ENCODE measurements around the gene SLC7A9. TPM values are rescaled to one million over a fixed set of nuclear protein-coding genes. Genes with fewer than 3 reads are reported as not detected.

Gene SLC7A9
- total RNA-seq = under 1 TPM in 1 of 2 experiments, not detected in 1; 0.14 TPM

- ChIA-PET CTCF (interaction anchor here (0.6 kb wide), 1 partner anchor 17 kb away, joined by 3 read pairs; no protein-coding TSS in a partner anchor), POLR2A (interaction anchor here (0.6 kb wide), 1 partner anchor 14 kb away, joined by 6 read pairs; no protein-coding TSS in a partner anchor)
- no peaks in the 10 kb centered on the region for H3K27me3 Mint-ChIP-seq
- no peaks in the 10 kb centered on the region for H3K9me3 Mint-ChIP-seq (ENCODE audit: low read depth)
- no peak within 1 kb of the TSS for H3K27ac Mint-ChIP-seq
- ATAC-seq (no peak), DNase-seq (no peak)
- intact Hi-C loops (cut with DNase I, micrococcal nuclease) = no loop called here
- H3K4me3 Mint-ChIP-seq = no peak within 1 kb of the TSS
- peaks cover 3% of the 10 kb centered on the region for H3K4me1 Mint-ChIP-seq
- no peaks in the 10 kb centered on the region for H3K36me3 Mint-ChIP-seq (ENCODE audit: low read depth)
Measured at GRCh38 chr19:32869369-32869965, at the start of gene SLC7A9. Gene SLC7A9 (minus strand): TSS chr19:32869767. CDS start chr19:32868534, 1,233 bp downstream.

DNA sequence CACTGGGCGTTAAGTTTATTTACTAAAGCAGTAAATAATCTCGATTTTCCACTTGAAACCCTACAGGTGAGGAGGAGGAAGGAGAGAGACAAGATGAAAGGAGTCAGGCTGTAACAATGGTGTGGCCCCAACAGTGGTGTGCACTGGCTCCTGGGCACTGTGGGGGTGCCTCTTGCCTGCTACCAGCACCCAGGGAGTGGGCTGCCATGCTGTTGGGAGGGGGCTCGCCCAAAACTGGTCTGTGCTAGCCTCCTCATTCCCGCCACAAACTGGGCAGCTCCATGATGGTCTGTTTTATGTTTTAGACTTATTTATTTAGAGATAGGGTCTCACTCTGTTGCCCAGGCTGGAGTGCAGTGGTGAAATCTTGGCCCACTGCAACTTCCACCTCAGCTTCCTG, 49.8 kb upstream of the SLC7A9 start:
- ATAC-seq (no peak), DNase-seq (no peak)
- no peak overlapping the region for H3K4me3 Mint-ChIP-seq
- H3K27me3 Mint-ChIP-seq = no peaks in the 10 kb centered on the region
- H3K27ac Mint-ChIP-seq = no peak overlapping the region
- POLR2A ChIA-PET = interaction anchor here (0.6 kb wide), 1 partner anchor 229 kb away, joined by 3 read pairs; no protein-coding TSS in a partner anchor
- H3K4me1 Mint-ChIP-seq = peaks cover 7% of the 10 kb centered on the region
- CTCF ChIA-PET = interaction anchor here (0.6 kb wide), 1 partner anchor 175 kb away, joined by 3 read pairs; no protein-coding TSS in a partner anchor
- peaks cover 12% of the 10 kb centered on the region for H3K36me3 Mint-ChIP-seq (ENCODE audit: low read depth)
- intact Hi-C loops (cut with DNase I, micrococcal nuclease) = no loop called here
- no peaks in the 10 kb centered on the region for H3K9me3 Mint-ChIP-seq (ENCODE audit: low read depth)

GRCh38 chr19:32917616-32917996, 48.0 kb upstream of the SLC7A9 start:
- ATAC-seq (no peak), DNase-seq (no peak)
- intact Hi-C loops (cut with DNase I, micrococcal nuclease) = no loop called here
- ChIA-PET CTCF (no interaction called here), POLR2A (no interaction called here)
- peaks cover 7% of the 10 kb centered on the region for H3K4me1 Mint-ChIP-seq
- no peaks in the 10 kb centered on the region for H3K27me3 Mint-ChIP-seq
- H3K36me3 Mint-ChIP-seq (ENCODE audit: low read depth) = peaks cover 5% of the 10 kb centered on the region
- H3K27ac Mint-ChIP-seq = no peak overlapping the region
- no peaks in the 10 kb centered on the region for H3K9me3 Mint-ChIP-seq (ENCODE audit: low read depth)
- no peak overlapping the region for H3K4me3 Mint-ChIP-seq

GRCh38 chr19:32916969-32917615, 47.5 kb upstream of the SLC7A9 start:
- intact Hi-C loops (cut with DNase I, micrococcal nuclease) = no loop called here
- Mint-ChIP-seq H3K9me3 (ENCODE audit: low read depth) (no peaks in the 10 kb centered on the region), H3K36me3 (ENCODE audit: low read depth) (peaks cover 9% of the 10 kb centered on the region), H3K27ac (no peak overlapping the region), H3K27me3 (no peaks in the 10 kb centered on the region), H3K4me1 (peaks cover 6% of the 10 kb centered on the region), H3K4me3 (no peak overlapping the region)
- DNase-seq (no peak), ATAC-seq (no peak)
- CTCF ChIA-PET = no interaction called here
- POLR2A ChIA-PET = no interaction called here

- ChIA-PET CTCF (interaction anchor here (0.6 kb wide), 1 partner anchor 246 kb away, joined by 3 read pairs; no protein-coding TSS in a partner anchor), POLR2A (no interaction called here)
- Mint-ChIP-seq H3K4me3 (no peak overlapping the region), H3K9me3 (ENCODE audit: low read depth) (no peaks in the 10 kb centered on the region), H3K27me3 (no peaks in the 10 kb centered on the region), H3K27ac (no peak overlapping the region), H3K4me1 (no peaks in the 10 kb centered on the region), H3K36me3 (ENCODE audit: low read depth) (peaks cover 10% of the 10 kb centered on the region)
- DNase-seq (no peak), ATAC-seq (no peak)
- intact Hi-C loops (cut with DNase I, micrococcal nuclease) = no loop called here
Measured at GRCh38 chr19:32914879-32915660, 45.5 kb upstream of the SLC7A9 start.

- ChIA-PET POLR2A (no interaction called here), CTCF (interaction anchor here (0.6 kb wide), 1 partner anchor 208 kb away, joined by 3 read pairs; no protein-coding TSS in a partner anchor)
- H3K36me3 Mint-ChIP-seq (ENCODE audit: low read depth) = peaks cover 31% of the 10 kb centered on the region
- H3K4me3 Mint-ChIP-seq = no peak overlapping the region
- H3K27ac Mint-ChIP-seq = no peak overlapping the region
- DNase-seq (no peak), ATAC-seq (no peak)
- intact Hi-C loops (cut with DNase I, micrococcal nuclease) = no loop called here
- no peaks in the 10 kb centered on the region for H3K9me3 Mint-ChIP-seq (ENCODE audit: low read depth)
- H3K4me1 Mint-ChIP-seq = no peaks in the 10 kb centered on the region
- no peaks in the 10 kb centered on the region for H3K27me3 Mint-ChIP-seq
Measured at GRCh38 chr19:32911467-32911866, 41.9 kb upstream of the SLC7A9 start.

GRCh38 chr19:32910874-32911273, 41.3 kb upstream of the SLC7A9 start:
- H3K27me3 Mint-ChIP-seq = no peaks in the 10 kb centered on the region
- intact Hi-C loops (cut with DNase I, micrococcal nuclease) = no loop called here
- ChIA-PET CTCF (interaction anchor here (0.6 kb wide), 1 partner anchor 208 kb away, joined by 3 read pairs; no protein-coding TSS in a partner anchor), POLR2A (no interaction called here)
- H3K4me3 Mint-ChIP-seq = no peak overlapping the region
- DNase-seq (no peak), ATAC-seq (no peak)
- peaks cover 2% of the 10 kb centered on the region for H3K9me3 Mint-ChIP-seq (ENCODE audit: low read depth)
- H3K36me3 Mint-ChIP-seq (ENCODE audit: low read depth) = peaks cover 37% of the 10 kb centered on the region
- no peak overlapping the region for H3K27ac Mint-ChIP-seq
- H3K4me1 Mint-ChIP-seq = no peaks in the 10 kb centered on the region

DNA sequence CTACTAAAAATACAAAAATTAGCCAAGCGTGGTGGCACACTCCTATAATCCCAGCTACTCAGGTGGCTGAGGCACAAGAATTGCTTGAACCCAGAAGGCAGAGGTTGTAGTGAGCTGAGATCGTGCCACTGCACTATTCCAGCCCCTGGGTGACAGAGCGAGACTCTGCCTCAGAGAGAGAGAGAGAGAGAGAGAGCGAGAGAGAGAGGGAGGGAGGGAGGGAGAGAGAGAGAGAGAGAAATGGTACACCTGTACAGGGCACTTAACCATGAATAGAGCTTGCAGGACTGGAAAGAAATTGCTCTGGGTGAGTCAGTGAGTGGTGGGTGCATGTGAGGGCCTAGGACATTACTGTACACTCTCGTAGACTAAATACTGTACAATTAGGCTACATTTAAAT, 40.5 kb upstream of the SLC7A9 start:
- H3K27ac Mint-ChIP-seq = no peak overlapping the region
- H3K36me3 Mint-ChIP-seq (ENCODE audit: low read depth) = peaks cover 40% of the 10 kb centered on the region
- DNase-seq (no peak), ATAC-seq (no peak)
- intact Hi-C loops (cut with DNase I, micrococcal nuclease) = no loop called here
- ChIA-PET POLR2A (interaction anchor here (0.6 kb wide), 1 partner anchor 63 kb away, joined by 11 read pairs; no protein-coding TSS in a partner anchor), CTCF (no interaction called here)
- H3K27me3 Mint-ChIP-seq = no peaks in the 10 kb centered on the region
- no peak overlapping the region for H3K4me3 Mint-ChIP-seq
- no peaks in the 10 kb centered on the region for H3K4me1 Mint-ChIP-seq
- peaks cover 4% of the 10 kb centered on the region for H3K9me3 Mint-ChIP-seq (ENCODE audit: low read depth)

DNA sequence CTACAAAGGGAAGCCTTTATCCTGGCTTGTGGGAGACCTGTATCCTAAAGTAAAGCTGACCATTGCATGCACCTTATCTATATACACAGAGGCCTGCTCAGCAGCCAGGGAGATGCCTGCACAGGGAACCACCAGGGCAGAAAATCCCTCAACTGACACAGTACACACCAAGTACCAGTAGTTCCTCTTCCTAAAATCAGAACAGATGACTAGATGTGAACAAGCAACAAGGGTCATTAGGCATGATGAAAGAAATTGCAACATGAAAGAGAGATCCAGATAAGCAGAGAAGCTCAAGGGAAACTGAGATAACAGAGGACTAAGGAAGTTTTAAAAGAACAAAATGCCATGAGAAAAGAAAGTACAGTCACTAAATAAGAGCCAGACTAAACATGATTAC, 39.7 kb upstream of the SLC7A9 start:
- Mint-ChIP-seq H3K9me3 (ENCODE audit: low read depth) (peaks cover 4% of the 10 kb centered on the region), H3K4me3 (no peak overlapping the region), H3K27ac (no peak overlapping the region), H3K36me3 (ENCODE audit: low read depth) (peaks cover 38% of the 10 kb centered on the region), H3K4me1 (no peaks in the 10 kb centered on the region), H3K27me3 (no peaks in the 10 kb centered on the region)
- POLR2A ChIA-PET = interaction anchor here (0.6 kb wide), 1 partner anchor 64 kb away, joined by 11 read pairs; no protein-coding TSS in a partner anchor
- ATAC-seq (no peak), DNase-seq (no peak)
- intact Hi-C loops (cut with DNase I, micrococcal nuclease) = no loop called here
- CTCF ChIA-PET = interaction anchor here (0.6 kb wide), 1 partner anchor 273 kb away, joined by 3 read pairs; no protein-coding TSS in a partner anchor

DNA sequence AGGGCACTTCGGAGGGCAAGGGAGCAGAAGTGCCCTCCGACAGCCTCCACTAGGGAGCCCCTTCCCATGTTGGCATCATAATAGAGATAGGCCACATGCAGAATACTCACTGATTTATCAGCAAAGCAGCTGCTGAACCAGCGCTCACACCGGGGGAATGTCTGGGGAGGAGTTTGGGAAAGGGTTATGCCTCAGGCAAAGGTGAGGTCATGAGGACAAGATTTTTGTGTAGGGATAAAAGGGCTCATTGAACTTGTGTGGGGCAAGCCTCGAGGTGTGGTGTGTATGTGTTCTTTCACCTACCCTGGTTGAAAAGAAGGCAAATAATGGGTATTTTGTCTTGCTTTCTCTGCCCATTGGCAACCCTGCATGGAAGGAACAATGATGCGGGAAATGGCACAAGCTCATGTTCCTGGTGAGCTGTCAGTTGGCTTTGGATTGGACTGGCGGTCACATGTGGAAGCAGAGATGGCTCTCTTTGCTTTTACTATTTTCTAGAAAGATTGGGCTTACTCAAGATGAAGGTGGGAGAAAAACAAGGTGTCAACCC, 39.1 kb upstream of the SLC7A9 start:
- no peak for ATAC-seq
- no peak for DNase-seq
- H3K36me3 Mint-ChIP-seq (ENCODE audit: low read depth) = peaks cover 41% of the 10 kb centered on the region
- intact Hi-C loops (cut with DNase I, micrococcal nuclease) = no loop called here
- POLR2A ChIA-PET = no interaction called here
- peaks cover 4% of the 10 kb centered on the region for H3K9me3 Mint-ChIP-seq (ENCODE audit: low read depth)
- H3K4me1 Mint-ChIP-seq = no peaks in the 10 kb centered on the region
- CTCF ChIA-PET = no interaction called here
- H3K27ac Mint-ChIP-seq = no peak overlapping the region
- H3K27me3 Mint-ChIP-seq = no peaks in the 10 kb centered on the region
- no peak overlapping the region for H3K4me3 Mint-ChIP-seq

DNA sequence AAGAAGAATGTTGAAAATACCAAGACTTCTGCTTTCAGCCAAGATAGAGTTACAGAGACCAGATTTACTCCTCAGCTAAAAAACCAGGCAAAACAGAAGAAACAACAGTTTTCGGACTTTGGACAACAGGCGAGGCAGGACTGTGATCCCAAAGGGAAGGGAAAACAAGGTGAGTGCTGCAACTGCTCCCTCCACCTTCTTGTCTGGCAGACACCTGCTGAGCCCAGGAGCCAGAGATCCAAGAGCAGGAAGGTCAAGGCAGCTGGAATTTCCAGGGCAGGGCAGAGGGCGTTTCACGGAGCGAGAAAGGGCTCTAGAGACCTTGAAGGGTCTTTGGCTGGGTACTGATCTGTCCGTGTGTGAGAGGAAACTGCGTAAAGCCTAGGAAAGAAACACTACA, 32.9 kb upstream of the SLC7A9 start:
- intact Hi-C loops (cut with DNase I, micrococcal nuclease) = no loop called here
- Mint-ChIP-seq H3K4me3 (no peak overlapping the region), H3K9me3 (ENCODE audit: low read depth) (peaks cover 4% of the 10 kb centered on the region), H3K27ac (no peak overlapping the region), H3K27me3 (no peaks in the 10 kb centered on the region), H3K36me3 (ENCODE audit: low read depth) (peaks cover 29% of the 10 kb centered on the region), H3K4me1 (no peaks in the 10 kb centered on the region)
- ATAC-seq (no peak), DNase-seq (no peak)
- CTCF ChIA-PET = no interaction called here
- POLR2A ChIA-PET = no interaction called here

Data from activated CD4-positive, alpha-beta T cell treated with anti-CD3 and anti-CD28 coated beads for 36 hours (primary cell).